ENCODE data around the gene C1RL.

Gene C1RL

DNA sequence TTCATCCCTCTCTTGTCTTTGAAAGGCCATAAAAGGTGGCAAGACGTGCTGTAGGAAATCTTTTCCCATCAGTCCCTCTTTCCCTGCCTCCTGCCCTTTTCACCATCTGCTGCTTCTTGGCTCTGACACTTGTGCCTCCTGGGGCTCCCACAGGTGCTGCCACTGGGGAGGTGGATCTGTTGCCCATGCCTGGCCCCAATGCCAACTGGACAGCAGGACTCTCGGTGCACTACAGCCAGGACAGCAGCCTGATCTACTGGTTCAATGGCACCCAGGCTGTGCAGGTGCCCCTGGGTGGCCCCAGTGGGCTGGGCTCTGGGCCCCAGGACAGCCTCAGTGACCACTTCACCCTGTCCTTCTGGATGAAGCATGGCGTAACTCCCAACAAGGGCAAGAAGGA lies 27.7 kb upstream of the C1RL start:
- DNase-seq (ENCODE audit: low read depth, low spot score): no peak

DNA sequence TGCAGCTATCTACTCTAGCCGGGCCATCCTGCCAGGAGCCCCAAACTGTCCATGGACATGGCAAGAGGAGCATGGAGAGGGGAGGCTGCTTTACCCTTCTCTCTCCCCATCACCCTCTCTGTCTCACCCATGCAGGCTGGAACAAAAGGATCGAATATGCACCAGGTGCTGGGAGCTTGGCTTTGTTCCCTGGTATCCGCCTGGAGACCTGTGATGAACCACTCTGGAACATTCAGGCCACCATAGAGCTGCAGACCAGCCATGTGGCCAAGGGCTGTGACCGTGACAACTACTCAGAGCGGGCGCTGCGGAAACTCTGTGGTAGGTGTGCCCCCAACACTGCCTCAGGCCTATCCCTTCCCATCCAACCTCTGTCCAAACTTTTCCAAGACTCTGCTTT lies 27.1 kb upstream of the C1RL start:
- DNase-seq (ENCODE audit: low read depth, low spot score): no peak

DNA sequence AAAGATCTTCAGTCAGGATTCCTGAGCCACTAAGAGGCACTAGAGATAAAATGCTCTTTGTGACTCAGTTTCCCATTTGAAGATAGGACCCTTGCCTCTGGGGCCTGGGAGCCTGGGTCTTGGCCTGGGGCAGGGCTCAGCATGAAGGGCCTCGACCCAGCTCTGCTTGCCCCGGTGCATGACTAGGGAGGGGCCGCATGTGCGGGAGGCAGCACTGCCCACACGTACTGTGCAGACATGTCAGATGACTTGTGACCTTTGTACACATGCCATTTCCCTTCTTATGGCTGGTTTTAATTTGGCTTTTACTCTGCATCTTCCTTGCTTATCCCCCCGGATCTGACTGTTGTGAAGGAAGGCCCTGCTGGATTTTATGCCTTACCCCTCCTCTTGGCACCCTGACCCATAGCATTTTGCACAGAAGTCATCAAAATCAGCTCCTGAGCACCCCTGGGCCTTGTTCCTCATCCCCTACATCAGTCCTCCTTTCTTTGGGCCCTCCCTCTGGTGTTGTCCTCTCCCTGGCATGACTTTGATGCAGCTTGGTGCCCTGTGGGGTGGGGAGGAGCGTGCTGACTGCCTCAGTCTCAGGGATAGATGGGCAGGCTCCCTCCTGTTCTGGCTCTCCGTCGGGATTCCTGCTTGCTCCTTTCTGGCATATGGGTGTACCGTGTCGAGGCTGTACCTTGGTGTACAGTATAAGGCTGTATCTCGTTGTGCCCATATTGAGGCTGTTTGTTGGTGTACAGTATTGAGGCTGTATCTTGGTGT lies 25.6 kb upstream of the C1RL start:
- no peak for DNase-seq (ENCODE audit: low read depth, low spot score)

DNA sequence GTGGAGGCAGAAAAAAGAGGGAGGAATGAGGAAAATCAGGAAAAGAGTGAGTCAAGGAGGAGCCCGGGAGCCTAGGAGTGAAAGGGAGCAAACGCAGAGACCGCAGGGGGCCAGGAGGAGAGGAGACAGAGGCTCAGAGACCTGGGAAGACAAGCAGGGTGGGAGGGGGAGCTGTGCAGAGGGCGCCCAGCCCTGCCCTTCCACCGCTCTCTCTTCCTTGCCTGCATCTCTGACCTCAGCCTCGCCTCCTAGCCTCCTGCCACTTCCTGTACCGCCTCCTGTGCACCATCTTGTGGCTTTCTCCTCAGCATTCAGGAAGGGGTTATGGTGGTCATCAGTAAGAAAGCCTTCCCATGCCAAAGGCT lies 22.5 kb upstream of the C1RL start:
- DNase-seq (ENCODE audit: low read depth, low spot score): no peak

DNA sequence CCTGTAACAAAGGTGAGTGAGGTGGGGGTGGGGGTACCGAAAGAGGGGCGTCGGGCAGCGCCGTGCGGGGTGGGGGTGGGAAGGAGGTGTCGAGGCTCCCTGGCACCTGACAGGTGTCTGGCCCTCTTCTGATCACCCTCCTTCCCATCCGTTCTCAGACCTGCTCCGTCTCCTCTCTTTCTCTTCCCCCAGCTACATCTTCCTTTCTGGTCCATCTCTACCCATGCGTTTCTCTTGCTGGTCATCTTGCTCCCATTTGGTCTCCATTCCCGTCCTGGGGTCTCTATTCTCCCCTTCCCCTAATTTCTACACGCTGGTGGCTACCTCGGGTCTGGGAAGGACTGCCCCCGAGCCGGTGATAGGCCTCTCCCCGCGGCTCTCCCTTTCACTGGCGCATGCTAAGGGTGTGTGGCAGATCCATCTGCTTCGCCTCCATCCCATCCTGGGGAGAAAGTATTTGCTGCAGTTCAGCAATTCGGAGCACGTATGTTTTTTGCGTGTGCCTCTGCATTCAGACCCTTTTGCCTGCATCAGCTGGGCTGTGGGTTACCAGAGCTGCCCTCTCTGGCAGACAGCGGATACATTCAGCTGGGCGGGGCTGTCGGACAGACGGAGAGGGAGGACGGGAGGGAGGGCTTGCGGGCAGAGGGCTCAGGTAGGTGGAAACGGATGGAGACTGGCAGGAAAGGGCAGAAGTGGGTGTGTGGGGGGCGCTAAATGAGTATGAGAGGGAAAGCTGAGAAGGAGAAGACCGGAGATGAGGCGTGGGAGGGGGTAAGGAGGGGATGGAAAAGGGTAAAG lies 21.9 kb upstream of the C1RL start:
- DNase-seq (ENCODE audit: low read depth, low spot score): no peak

DNA sequence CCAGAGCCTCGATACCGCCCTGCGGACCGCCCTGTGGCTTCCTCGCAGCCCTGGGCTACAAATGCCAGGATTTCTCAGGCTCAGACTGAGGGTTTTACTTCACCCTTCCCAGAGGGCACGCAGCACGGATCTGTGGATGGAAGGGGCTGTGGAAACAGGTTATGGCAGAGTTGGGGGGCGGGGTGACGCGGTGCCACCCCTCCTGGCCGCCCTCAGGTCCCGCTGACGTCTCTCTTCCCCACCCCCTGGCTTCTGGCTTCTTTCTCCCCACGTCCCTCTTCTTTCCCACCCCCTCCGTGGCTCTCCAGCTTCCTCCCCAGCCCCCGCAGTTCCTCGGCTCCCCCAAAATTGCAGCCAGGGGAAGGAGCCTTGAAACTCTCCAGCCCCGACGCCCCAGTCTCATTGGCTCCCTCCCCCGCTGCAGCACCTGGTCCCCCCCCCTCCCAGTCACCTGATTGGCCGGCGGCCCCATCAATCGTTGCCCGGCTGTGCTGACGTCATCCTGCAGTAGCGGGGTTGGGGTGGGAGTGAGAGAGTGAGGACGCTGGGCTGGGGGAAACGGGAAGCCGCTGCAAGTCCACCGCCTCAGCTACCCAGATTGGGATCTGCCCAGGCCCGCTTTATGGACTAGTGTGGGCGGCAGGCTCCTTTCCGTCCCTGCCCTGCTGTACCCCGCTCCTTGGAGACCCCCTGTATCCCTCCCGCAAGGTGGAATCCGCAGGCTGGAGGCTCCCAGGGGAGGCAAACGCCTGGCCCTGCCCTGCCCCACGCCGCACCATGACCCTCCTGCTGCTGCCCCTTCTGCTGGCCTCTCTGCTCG lies 21.1 kb upstream of the C1RL start, which contains the start of gene CLSTN3:
CLSTN3 (plus strand) TSS at position 500 of the 820 bp plus-strand sequence; CDS start at position 778, 278 bp downstream.
- DNase-seq (ENCODE audit: low read depth, low spot score): peak; percentile 72

DNA sequence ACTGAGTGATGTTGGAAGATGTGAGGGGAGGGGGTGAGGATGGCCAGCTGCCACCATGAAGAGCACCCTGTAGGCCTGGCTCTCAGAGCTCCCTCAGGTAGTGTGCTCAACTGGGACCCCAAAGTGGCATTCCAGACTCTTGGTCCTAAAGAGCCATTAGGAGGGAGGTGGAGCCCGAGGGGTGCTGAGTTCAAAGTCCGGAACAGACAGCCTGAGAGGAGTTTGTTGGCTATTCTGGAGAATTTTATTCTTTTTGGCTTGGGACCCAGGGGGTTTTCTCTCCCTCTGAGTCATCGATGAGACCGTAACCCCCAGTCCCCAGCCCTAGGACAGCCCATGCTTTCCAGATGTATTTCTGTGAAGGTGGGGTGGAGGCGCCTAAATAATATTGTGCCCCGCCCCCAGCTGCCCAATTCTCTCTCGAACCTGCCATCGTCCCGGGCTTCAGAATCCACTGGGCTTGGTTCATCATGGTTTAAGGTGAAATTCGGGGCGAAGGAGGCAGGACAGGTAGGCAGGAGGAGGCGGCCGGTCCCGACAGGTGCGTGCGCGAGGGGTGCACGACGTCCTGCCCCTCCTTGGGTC lies 20.4 kb upstream of the C1RL start:
- DNase-seq (ENCODE audit: low read depth, low spot score): no peak

DNA sequence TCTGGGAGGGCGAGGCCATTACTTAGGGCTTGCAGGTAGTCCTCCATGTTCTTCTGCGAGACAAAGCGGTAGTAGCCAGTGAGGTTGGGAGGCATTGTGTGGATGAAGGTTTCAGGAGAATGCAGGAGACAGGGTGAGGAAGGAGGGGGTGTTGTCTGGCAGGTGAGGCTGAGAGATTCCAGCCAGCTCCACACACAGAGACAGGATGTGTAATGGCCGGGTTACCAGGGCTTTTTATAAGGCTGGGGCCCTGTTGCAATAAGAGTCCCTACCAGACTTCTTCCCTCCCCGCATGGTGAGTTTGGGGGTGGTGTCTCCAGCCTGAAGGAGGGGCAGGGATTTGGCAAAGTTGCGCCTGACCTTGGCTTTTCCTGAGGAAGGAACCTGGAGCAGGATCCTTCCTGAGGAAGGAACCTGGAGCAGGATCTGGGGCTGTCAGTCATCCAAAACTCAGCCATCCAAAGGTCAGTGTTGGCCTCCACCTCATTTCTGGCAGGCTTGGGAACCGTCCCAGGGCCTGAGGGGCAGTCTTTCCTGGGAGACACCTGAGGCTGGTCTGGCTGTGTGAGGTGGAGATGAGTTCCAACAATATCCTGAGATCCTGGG lies 19.8 kb upstream of the C1RL start, which contains the start of gene RBP5:
RBP5 (minus strand) TSS at position 209 of the 606 bp plus-strand sequence; CDS start at position 95, 114 bp downstream.
- no peak for DNase-seq (ENCODE audit: low read depth, low spot score)

DNA sequence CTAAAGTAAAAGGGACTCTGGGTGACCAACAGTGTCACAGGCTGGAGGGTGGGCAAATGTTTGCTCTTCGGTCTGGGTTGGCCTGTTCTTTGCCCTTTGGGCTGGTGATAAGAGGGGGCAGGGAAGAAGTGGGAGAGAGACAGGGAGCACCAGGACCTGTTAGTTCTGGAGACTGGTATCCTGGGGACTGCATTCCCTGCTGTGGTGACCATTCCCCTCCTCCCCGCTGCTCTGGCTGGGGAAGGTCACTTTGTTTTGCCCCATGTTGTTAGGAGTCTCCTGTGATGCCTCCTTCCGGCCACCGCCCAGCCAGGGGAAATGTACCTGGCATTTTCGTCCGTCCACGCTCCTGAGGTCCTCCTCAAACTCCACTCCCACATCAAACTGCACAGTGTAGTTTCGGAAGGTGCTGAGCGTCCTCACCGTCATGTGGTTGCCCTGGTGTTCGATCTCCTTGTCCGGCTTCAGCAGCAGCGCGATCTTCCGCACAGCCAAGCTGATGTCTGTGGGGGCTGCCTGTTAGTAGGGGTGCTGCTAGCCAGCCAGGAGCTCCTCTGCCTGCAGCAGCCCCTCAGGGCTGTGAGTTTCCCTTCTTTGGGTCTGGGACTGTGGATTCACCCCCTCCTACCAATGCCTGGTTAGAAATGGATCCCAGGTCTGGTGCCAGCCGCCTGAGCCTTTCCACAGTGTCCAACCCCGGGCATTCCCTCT lies 19.1 kb upstream of the C1RL start:
- no peak for DNase-seq (ENCODE audit: low read depth, low spot score)

DNA sequence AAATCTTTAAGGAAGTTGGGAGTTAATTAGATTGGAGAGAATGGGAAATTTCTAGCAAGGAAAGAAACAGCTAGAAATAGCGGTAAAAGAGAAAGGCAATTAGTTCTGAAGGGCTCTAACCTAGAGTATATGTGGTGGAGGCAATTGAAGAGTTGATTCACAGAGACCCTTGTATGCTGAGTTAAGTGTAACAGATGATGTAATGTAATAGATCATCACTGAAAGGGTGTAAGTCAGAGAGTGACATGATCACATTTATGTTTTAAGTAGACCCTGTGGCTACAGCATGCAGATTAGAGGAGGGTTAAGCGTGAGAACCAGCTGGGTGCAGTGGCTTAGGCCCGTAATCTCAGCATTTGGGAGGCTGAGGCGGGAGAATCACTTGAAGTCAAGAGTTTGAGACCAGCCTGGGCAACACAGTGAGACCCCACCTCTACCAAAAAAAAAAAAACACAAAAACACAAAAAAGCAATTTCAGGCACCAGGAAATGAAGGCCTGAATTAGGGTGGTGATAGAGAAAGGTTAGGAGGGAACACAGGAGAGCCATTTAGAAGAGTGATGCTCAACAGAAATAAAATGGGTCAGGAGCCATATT lies 16.7 kb upstream of the C1RL start:
- DNase-seq (ENCODE audit: low read depth, low spot score): no peak

DNA sequence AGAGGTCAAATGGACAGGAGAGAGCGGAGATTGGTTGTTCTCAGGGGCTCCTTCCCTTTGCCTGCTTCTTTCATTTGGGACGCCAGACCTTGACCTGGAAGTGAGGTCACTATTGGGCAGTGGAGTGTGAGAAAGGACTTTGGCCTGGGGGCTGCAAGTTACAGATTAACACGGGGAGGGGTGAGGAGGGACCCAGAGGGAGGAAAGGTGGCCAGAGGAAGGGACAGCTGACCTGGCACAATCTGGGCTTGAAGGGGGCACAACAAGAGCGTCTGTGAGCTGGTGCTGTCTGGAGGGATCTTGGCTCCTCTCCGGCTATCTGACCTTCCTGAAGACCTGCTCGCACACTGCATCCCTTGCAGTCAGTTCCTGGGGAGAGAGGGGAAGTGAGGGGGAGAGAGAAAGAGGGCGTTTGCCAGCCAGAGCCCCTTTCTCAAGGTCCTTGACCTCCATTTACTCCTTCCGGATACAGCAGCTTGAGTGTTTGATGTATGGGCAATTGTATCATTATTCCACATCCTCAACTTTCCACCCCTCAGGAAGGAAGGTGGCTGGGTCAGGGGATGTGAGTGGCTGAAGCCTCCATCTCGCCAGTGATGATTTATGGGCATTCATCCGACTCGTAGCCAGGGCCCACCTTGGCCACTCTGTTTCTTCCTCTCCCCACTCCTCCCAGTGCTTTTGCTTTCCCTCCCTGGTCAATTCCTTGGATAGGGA lies 14.9 kb upstream of the C1RL start:
- no peak for DNase-seq (ENCODE audit: low read depth, low spot score)

DNA sequence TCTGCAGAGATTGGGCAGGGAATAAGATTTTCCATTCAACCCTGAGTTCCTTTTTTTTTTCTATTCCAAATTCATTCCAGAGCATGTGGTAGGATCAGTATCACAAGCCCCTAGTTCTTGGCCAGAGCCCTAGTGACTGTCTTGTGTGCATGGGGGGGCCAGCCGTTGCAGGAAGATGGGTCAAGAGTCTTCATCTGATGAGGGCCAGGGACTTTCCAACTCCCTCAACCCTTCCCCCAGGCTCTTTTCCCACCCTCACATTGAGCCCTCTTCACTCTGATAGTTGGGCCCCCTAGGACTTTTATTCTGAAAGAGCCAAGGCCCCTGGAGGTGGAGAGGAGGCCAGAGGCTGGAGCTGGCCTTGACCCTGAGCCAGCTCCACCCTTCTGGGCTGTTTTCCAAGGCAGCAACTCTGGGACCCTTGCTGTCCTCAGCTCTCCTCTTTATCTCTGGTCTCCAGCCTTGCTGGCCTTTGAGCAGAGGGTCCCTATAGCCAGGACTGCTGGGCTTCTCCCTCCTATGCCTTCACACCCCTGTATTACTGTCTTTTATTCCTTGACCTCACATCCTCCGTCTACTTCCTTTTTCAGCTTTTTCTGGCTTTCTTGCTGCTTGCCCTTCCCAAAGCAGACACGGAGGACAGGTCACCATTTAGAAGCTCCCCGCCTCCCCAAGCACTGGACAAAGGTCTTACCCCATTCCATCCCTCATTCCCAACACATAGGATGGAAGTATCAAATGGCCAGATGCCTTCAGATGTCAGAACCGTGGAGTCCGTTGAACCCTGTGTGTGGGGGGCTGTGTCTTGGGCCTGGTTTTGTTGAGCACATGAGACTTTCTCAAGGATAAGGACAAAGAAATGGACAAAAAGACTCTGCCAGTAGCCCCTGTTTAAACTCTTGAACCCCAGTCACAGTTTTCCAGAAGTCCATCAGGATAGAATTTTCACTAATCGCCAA lies 14.1 kb upstream of the C1RL start:
- DNase-seq (ENCODE audit: low read depth, low spot score): no peak

DNA sequence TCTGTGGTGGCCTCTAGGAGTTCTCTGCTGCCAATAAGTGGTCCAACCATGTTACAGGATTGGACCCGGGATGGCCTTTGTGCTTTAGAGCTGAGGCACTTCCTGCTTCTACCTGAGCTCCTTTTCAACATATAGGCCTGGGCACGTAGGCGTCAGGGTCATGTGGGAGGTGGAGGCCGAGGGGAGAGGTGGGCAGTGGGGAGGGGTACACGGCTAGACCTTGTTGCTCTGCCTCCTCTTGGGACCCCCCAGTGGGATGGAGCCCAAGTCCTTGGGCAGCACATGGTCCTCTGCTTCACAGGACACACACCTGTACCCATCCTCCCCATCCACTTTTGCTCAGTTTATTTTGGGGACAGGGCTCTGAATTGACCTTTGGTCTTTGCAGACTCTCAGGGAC lies 12.3 kb upstream of the C1RL start:
- DNase-seq (ENCODE audit: low read depth, low spot score): no peak

DNA sequence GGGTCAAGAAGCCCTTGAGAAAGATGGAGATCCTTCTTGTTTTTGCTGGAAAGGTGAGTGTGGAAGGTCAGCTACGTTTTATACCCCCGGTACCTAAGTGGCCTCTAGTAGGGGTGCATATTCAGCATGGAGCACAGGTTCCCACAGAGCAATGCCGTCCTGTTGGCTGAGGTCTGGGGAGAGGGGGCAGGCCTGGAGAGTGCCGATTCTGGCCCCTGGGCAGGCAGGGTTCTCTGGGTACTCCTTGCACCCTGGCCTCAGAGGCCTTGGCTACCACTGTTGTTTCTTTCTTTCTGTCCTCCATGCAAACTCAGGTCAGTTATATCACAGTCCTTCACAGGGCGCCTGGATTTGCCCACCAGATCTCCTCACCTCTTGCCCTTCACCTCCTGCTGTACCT lies 11.2 kb upstream of the C1RL start:
- no peak for DNase-seq (ENCODE audit: low read depth, low spot score)

DNA sequence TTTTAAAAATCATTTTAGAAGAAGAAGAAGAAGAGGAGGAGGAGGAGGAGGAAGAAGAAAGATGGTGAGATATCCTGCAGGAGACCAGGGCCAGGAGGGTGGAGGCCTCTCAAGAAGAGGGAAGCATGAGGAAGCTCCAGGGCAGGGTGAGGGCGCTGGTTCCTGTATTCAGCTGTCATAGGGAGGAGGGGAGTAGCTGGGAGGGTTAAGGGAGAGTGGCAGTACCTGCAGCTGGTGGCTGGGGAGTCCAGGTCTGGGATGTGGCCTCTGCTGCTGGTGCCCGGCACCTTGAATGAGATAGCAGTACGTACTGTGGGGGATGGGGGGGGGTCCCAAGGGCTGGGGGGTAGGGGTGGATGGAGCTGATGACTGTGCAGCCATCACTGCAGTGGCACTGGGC lies 9.9 kb upstream of the C1RL start:
- no peak for DNase-seq (ENCODE audit: low read depth, low spot score)

DNA sequence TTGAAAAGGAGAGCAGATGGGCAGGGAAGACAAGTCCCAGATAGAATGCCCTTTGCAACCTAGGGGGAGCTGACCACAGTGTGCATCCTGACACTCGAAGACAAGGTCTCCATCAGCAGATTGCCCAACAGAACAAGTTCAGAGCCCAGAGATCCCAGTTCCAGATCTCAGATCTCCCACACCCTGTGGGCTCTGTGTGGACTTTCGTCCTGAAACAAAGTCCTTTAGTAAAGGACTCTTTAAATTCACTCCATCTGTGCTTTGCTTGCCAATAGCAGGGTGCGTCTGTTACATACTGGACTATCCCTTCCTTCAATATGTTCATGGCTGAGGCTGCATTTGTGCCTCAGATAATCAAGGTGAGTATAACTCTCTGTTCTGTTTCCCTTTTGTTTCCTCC lies 8.7 kb upstream of the C1RL start:
- DNase-seq (ENCODE audit: low read depth, low spot score): no peak

DNA sequence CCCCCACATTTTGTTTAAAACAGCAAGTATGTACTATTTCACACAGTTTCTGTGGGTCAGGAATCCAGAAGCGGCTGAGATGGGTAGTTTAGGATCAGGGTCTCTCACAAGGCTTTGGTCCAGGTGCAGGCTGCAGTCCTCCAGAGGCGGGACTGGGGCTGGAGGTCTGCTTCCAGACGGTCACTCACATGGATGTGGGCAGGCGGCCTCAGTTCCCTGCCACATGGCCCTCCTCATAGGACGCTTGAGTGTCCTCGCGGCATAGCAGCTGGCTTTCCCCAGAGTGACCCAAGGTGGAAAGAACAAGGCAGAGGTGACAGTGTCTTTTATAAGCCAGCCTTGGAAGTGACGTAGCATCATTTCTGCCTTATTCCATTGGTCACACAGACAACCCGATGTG lies 7.9 kb upstream of the C1RL start:
- no peak for DNase-seq (ENCODE audit: low read depth, low spot score)

DNA sequence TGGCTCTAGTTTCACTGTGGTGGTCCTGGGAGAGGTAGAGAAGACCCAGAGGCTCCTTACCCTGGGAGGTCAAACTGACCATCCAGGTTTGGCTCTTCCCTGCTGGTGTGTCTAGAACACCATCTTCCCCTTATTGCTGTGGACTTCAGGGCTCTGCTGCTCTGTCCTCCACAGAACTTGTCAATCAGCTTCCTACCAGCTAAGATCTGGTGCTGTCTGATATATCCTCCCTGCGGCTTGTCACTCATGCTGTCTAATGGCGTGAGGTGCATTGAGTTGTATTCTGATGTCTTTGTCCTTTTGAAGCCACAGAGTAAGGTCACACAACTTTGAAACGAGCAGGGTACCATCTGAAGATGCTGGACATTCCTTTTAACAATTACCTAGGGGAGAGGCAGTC lies 7.2 kb upstream of the C1RL start:
- DNase-seq (ENCODE audit: low read depth, low spot score): no peak

All from activated CD4-positive, CD25-positive, alpha-beta regulatory T cell treated with anti-CD3 and anti-CD28 coated beads, Interleukin-2, amount 50 U/mL, for 16 hours (primary cell).